Islet of Langerhans (tissue), 1 donor: Measurements from ENCODE around the gene SYT15.

ENCODE experiments used
- FAIRE-seq: peaks from one replicate; lab custom pipeline; 2011; peaks lifted over from hg19 to GRCh38; lab: Jason Lieb, UNC

Gene SYT15

GRCh38 chr10:46544989-46545791 lies 33.7 kb upstream of the SYT15 start:
- FAIRE-seq, result no peak

DNA sequence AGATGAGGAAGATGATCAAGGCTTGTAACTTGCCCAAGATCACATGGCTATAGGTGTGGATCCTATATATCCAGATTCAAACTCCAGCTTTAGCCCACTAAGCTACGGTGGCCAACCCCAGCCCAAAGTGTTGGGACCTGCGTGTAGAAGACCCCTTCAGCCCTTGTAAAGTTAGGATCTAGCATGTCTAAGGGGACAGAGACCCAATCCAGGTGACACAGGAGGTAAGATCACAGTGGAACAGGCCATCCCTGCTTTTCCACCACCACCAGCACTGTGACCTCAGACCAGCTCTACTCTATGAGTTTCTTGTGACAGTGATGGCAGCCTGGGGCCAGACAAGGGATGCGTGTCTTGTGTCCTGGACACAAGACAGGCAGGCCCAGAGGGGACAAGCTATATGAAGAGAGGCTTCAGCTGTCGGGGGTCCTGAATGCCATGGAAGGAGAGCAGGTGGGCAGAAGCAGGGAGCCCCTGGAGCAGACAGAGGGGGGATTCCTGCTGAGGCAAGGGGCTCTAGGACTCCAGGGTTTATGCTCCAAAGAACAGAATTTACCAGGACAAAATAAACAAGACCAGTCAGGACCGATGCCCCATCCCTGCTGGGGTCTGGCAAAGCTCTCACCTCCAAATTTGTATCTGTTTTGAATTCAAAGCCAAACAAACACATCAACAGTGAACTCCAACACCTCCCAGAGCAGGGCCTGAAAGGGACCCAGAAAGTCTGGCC lies 32.9 kb upstream of the SYT15 start:
- no peak for FAIRE-seq

DNA sequence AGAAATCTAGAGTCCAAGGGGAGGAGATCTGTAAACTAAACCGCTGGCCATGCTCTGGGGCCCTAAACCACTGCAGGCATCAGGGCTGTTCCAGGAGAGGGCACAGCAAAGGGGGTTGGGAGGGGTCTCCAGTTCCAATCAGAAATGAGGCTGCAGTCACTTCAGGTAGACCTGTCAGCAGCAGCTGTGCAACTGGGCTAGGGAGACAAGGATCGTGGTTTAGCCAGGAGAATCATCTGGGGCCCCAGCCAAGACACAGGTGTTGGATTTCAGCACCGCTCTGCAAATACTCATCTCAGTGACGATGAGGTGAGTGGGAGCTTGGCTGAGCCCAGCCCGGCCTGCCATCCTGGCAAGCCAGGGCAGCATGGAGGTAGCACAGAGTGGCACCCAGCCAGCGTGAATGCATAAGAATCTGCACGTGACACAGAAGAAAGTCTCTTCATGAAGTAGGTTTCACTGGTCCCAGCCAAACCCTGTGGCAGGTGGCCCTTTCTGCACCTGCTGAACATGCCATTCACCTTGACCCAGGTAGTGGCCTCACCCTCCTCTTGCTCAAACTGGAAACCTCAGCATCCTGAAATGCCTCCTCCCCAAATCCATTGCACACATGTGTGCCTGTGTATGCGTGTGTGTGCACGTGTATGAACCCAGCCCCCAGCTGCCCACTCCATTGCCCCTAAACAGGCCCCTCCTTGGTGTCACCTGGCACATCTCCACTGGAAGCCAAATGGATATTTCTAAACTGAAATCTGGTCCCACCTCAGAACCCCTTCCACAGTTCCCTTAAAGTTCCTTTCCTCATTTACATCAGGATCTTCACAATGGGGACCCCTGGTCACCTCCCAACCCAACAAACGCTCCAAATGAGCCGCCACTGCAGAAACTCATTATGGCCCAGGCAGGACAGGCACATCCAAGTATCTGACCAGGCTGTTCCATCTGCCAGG lies 32.1 kb upstream of the SYT15 start:
- no peak for FAIRE-seq

DNA sequence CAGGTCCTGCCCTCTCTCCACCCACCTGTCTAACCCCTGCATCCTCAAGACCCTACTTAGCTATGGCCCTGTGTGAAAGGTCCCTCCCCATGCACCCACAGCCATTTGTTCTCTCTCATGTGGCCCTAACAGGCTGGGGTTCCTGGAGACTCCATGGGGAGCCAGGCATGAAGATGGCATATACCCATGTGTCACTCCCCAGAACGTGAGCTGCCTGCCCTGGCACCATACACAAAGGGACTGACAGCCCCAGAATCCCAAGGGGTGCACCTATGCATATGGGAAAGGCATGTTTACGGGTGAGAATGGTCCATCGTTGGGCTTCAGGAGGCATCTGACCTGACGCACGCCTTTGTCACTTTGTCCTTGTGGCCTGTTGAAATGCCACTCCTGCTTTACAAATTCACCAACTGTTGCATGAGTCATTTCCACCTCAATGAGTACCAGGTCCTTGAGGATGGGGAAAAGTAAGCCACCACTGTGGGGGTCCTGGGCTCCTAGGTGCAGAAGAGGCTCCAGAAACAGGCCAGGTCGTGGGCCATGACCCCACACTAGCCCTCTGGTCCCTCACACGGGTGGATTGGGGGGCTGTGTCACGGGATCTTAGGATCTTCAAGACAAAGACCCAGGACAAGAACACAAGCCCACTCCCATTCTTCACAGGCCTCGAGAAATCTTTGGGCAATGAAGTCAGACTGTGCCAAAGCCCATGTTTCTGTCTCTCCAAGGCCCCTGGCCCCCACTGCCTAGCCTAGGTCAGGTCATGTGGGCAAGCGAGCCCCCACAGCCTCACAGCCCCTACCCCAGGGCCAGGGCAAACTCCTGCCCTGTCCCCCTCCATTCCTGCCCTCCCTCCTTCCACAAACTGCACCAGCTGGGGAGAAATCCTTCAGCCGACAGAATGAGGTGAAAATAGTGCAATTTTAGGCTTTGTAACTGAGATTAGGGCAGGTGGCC lies 31.1 kb upstream of the SYT15 start:
- no peak for FAIRE-seq

- FAIRE-seq, result no peak
Measured at GRCh38 chr10:46548498-46549090, 30.3 kb upstream of the SYT15 start.

- no peak for FAIRE-seq
Measured at GRCh38 chr10:46549171-46550075, 29.5 kb upstream of the SYT15 start.

GRCh38 chr10:46550076-46550790 lies 28.7 kb upstream of the SYT15 start:
- FAIRE-seq, result no peak

GRCh38 chr10:46550795-46551700 lies 27.9 kb upstream of the SYT15 start:
- no peak for FAIRE-seq

- no peak for FAIRE-seq
Measured at GRCh38 chr10:46551701-46552525, 27.0 kb upstream of the SYT15 start.

GRCh38 chr10:46552526-46553237 lies 26.2 kb upstream of the SYT15 start:
- no peak for FAIRE-seq

DNA sequence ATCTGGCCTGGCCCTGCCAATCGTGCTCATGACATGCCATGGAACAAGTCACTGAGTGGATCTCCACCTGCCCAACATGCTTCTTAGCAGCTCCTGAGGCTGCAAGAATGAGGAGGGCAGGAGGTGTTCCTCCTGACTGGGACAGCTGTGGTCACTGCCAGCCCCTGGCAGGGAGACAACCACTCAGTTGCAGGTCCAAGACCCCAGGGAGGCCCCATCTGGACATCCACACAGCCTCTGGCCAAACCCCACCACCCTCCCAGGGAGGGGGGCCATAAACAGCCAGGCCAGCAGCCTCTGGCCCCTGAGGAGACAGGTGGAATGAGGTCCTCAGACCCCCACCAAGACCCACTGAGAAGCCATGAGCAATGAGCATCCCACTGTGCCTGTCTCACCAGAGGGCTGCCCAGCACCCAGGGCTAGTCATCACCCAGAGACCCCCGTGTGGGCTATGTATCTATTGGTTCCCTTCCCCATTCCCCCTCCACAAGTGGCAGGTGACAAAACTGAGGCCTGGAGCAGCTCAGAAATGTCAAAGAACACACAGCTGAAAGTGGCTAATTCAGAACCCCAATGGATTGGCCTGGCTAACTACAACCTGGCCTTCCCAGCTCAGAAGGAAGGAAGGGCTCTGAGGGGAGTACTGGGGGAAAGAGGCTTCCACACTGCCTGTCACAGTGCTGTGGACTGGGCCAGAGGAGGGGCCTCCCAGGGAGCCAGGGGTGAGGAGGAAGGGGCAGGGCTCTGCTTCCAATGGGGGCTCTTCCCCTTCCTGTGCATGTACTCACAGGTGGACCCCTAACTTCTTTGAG lies 25.5 kb upstream of the SYT15 start:
- FAIRE-seq, result no peak

- FAIRE-seq, result no peak
Measured at GRCh38 chr10:46554166-46554781, 24.7 kb upstream of the SYT15 start.

- FAIRE-seq, result no peak
Measured at GRCh38 chr10:46555366-46555712, 23.6 kb upstream of the SYT15 start.

- no peak for FAIRE-seq
Measured at GRCh38 chr10:46555713-46556514, 23.0 kb upstream of the SYT15 start.
